Uterus (tissue), 2 donors: ENCODE results near the gene RNF26.

Experiments used
- CTCF ChIP-seq, 4 experiments: fragments of 200-600 bp in 2 of 4; fragments of 450-650 bp in 2 of 4; sonication (generic) in 2 of 4; IDR thresholded peaks; one replicate each; pipeline ENCODE4 v1.5.1; 2016 to 2019; ENCODE audit warnings: antibody characterized with exemption in 4 of 4, mild to moderate bottlenecking in 2 of 4, moderate library complexity in 1 of 4
- POLR2A ChIP-seq, 2 donors: fragments of 450-650 bp; IDR thresholded peaks; one replicate each; pipeline ENCODE4 v1.6.1; 2016; ENCODE audit warnings: antibody characterized with exemption in 2 of 2, mild to moderate bottlenecking in 1 of 2, moderate library complexity in 1 of 2

GRCh38 chr11:119329320-119329719 is 5.0 kb upstream of the RNF26 start:
- TF ChIP-seq CTCF (IDR thresholded peaks at IDR 0.05) (no peak), POLR2A (IDR thresholded peaks at IDR 0.05) (no peak)
